Measurements from ENCODE around the gene GABRG2.

GABRG2 gene

DNA sequence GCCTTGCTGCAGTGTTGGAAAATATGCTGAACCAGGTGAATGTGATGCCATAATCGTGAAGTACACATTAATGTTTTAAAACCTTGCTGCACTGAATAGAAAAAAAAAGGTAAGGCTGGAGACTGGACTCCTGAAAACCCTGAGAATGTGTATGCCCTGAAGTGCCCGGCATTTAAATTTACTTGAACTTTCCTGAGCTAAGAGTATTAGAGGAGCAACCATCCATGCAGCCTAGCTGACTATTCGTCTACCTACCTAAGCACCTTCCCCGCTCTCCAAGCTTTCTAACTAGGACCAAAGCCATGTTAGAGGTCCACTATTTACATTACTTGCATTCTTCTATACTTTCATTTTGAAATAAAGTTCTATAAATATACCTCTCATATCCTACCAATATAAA lies 1.4 kb downstream of the GABRG2 start:
- TF ChIP-seq YY1 (IDR thresholded peaks at IDR 0.05; ENCODE audit: low read depth) (no peak), TEAD4 (IDR thresholded peaks at IDR 0.05) (no peak), FOXM1 (IDR thresholded peaks at IDR 0.05; ENCODE audit: borderline replicate concordance, low read depth) (no peak), CEBPB (IDR thresholded peaks at IDR 0.05) (no peak), TAF1 (IDR thresholded peaks at IDR 0.05; ENCODE audit: low read depth) (no peak), EP300 (IDR thresholded peaks at IDR 0.05; ENCODE audit: borderline replicate concordance) (no peak), RAD21 (IDR thresholded peaks at IDR 0.05; ENCODE audit: low read depth) (no peak), CREB1 (IDR thresholded peaks at IDR 0.05; ENCODE audit: low read depth) (no peak), EGR1 (IDR thresholded peaks at IDR 0.05) (no peak), REST (IDR thresholded peaks at IDR 0.05; ENCODE audit: low read depth) (no peak)
- TF ChIP-seq, protein P1, sequence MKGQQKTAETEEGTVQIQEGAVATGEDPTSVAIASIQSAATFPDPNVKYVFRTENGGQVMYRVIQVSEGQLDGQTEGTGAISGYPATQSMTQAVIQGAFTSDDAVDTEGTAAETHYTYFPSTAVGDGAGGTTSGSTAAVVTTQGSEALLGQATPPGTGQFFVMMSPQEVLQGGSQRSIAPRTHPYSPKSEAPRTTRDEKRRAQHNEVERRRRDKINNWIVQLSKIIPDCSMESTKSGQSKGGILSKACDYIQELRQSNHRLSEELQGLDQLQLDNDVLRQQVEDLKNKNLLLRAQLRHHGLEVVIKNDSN (IDR thresholded peaks at IDR 0.05) = no peak
- TF ChIP-seq, protein P2, sequence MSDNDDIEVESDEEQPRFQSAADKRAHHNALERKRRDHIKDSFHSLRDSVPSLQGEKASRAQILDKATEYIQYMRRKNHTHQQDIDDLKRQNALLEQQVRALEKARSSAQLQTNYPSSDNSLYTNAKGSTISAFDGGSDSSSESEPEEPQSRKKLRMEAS (IDR thresholded peaks at IDR 0.05) = no peak

DNA sequence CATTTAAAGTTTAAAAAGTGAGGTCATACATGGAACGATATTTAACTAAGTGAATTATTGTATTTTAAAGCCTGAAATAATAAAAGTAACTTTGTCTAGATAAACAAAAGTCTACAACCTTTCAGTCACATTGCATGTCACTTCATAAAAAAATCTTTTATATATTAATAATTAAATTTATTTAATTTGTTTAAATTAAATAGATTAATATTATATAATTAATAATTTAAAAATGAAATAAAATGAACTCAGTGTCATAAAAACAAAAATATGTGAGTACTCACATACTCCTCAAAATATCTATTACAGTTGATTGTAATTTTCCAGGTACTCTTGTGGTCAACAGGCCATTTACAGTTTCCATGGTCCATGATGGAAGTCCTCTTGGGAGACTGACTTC lies 11.2 kb downstream of the GABRG2 start:
- no peak for TF ChIP-seq TEAD4 (IDR thresholded peaks at IDR 0.05)
- TF ChIP-seq TCF12 (IDR thresholded peaks at IDR 0.05; ENCODE audit: low read depth) = no peak
- no peak for TF ChIP-seq NFIC (IDR thresholded peaks at IDR 0.05)
- no peak for TF ChIP-seq TAF1 (IDR thresholded peaks at IDR 0.05; ENCODE audit: low read depth)
- TF ChIP-seq CREB1 (IDR thresholded peaks at IDR 0.05; ENCODE audit: low read depth) = no peak
- no peak for TF ChIP-seq ZBTB7A (IDR thresholded peaks at IDR 0.05; ENCODE audit: low read depth)
- TF ChIP-seq REST (IDR thresholded peaks at IDR 0.05; ENCODE audit: low read depth) = no peak
- no peak for TF ChIP-seq EGR1 (IDR thresholded peaks at IDR 0.05)
- TF ChIP-seq, protein P1 (IDR thresholded peaks at IDR 0.05) = no peak
- TF ChIP-seq EP300 (IDR thresholded peaks at IDR 0.05; ENCODE audit: borderline replicate concordance) = no peak
- no peak for TF ChIP-seq CEBPB (IDR thresholded peaks at IDR 0.05)
- TF ChIP-seq, protein P2 (IDR thresholded peaks at IDR 0.05) = no peak
- TF ChIP-seq RAD21 (IDR thresholded peaks at IDR 0.05; ENCODE audit: low read depth) = no peak
- TF ChIP-seq YY1 (IDR thresholded peaks at IDR 0.05; ENCODE audit: low read depth) = no peak
- TF ChIP-seq FOXM1 (IDR thresholded peaks at IDR 0.05; ENCODE audit: borderline replicate concordance, low read depth) = no peak

- no peak for TF ChIP-seq TEAD4 (IDR thresholded peaks at IDR 0.05)
- TF ChIP-seq RAD21 (IDR thresholded peaks at IDR 0.05; ENCODE audit: low read depth) = no peak
- TF ChIP-seq ZBTB7A (IDR thresholded peaks at IDR 0.05; ENCODE audit: low read depth) = no peak
- no peak for TF ChIP-seq CEBPB (IDR thresholded peaks at IDR 0.05)
- no peak for TF ChIP-seq EP300 (IDR thresholded peaks at IDR 0.05; ENCODE audit: borderline replicate concordance)
- no peak for TF ChIP-seq EGR1 (IDR thresholded peaks at IDR 0.05)
- TF ChIP-seq, protein P1 (IDR thresholded peaks at IDR 0.05) = no peak
- no peak for TF ChIP-seq NFIC (IDR thresholded peaks at IDR 0.05)
- TF ChIP-seq, protein P2 (IDR thresholded peaks at IDR 0.05) = no peak
- TF ChIP-seq YY1 (IDR thresholded peaks at IDR 0.05; ENCODE audit: low read depth) = no peak
- no peak for TF ChIP-seq FOXM1 (IDR thresholded peaks at IDR 0.05; ENCODE audit: borderline replicate concordance, low read depth)
- no peak for TF ChIP-seq REST (IDR thresholded peaks at IDR 0.05; ENCODE audit: low read depth)
- TF ChIP-seq TCF12 (IDR thresholded peaks at IDR 0.05; ENCODE audit: low read depth) = no peak
- TF ChIP-seq CREB1 (IDR thresholded peaks at IDR 0.05; ENCODE audit: low read depth) = no peak
- TF ChIP-seq TAF1 (IDR thresholded peaks at IDR 0.05; ENCODE audit: low read depth) = no peak
These were observed 23.8 kb downstream of the GABRG2 start for GRCh38 chr5:162091336-162091735.

- TF ChIP-seq EP300 (IDR thresholded peaks at IDR 0.05; ENCODE audit: borderline replicate concordance) (no peak), YY1 (IDR thresholded peaks at IDR 0.05; ENCODE audit: low read depth) (no peak), RAD21 (IDR thresholded peaks at IDR 0.05; ENCODE audit: low read depth) (no peak), ZBTB7A (IDR thresholded peaks at IDR 0.05; ENCODE audit: low read depth) (no peak), FOXM1 (IDR thresholded peaks at IDR 0.05; ENCODE audit: borderline replicate concordance, low read depth) (no peak), TCF12 (IDR thresholded peaks at IDR 0.05; ENCODE audit: low read depth) (no peak), CEBPB (IDR thresholded peaks at IDR 0.05) (no peak), EGR1 (IDR thresholded peaks at IDR 0.05) (no peak), TAF1 (IDR thresholded peaks at IDR 0.05; ENCODE audit: low read depth) (no peak), NFIC (IDR thresholded peaks at IDR 0.05) (no peak), TEAD4 (IDR thresholded peaks at IDR 0.05) (no peak), CREB1 (IDR thresholded peaks at IDR 0.05; ENCODE audit: low read depth) (no peak)
- TF ChIP-seq, protein P2 (IDR thresholded peaks at IDR 0.05) = no peak
These were observed 28.9 kb downstream of the GABRG2 start for GRCh38 chr5:162096448-162096847.
